Suprapubic skin (tissue), 4 donors: ENCODE data around the gene ETNK2.

Experiments used
- CTCF ChIP-seq, 2 donors: fragments of 200-600 bp in 1 of 2; fragments of 450-650 bp in 1 of 2; sonication (generic) in 1 of 2; IDR thresholded peaks; one replicate each; pipeline ENCODE4 v1.5.1; 2016 to 2019; ENCODE audit warnings: antibody characterized with exemption in 2 of 2, mild to moderate bottlenecking in 1 of 2, moderate library complexity in 1 of 2
- EP300 ChIP-seq: sonication (generic); formaldehyde crosslinking; IDR thresholded peaks from one replicate; pipeline ENCODE4 v1.6.1; 2017; ENCODE audit warnings: antibody characterized with exemption
- POLR2A ChIP-seq, 2 donors: fragments of 450-650 bp; IDR thresholded peaks; one replicate each; pipeline ENCODE4 v1.6.1; 2017; ENCODE audit warnings: antibody characterized with exemption in 2 of 2, mild to moderate bottlenecking in 2 of 2, moderate library complexity in 2 of 2
- POLR2AphosphoS5 ChIP-seq, 3 donors: sonication (generic); formaldehyde crosslinking; IDR thresholded peaks; one replicate each; pipeline ENCODE4 v1.6.1; 2017; ENCODE audit warnings: antibody characterized with exemption in 3 of 3

DNA sequence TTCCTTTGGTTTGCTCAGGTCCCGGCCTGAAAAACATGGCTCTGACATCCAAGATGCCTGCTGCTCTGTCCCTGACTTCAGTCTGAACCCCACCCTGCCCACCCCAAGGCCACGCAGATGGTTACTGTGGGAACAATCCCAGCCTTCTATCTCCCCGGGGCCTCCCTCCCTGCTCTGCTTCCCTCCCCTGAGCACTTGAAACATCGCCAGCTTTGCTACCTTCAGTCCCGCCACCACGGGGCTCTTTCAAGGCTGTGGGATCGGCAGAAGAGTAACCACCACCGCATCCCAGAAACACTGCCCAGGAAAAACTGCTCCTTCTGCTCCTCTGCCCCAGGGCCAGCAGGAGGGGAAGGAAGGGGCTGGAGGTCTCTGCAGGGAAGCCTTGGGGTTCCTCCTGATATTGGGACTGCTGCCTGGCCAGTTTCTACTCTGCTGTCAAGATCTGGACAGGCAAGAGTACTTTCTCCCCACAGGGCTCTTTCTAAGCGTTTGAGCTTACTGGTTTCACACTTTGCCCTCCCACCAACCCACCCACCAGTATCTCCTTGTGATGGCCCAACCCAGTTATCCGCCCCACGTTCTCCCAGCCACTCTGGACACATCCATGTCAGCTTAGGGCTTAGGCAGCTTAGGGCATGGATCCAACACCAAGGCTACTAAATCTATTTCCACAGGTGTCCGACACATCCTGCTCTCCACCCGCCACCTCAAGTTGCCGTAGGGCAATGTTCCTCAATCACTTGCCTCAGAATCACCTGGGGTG, 8.4 kb downstream of the ETNK2 start:
- TF ChIP-seq CTCF (IDR thresholded peaks at IDR 0.05) (no peak), POLR2A (IDR thresholded peaks at IDR 0.05) (no peak), POLR2AphosphoS5 (IDR thresholded peaks at IDR 0.05) (no peak), EP300 (no peak)
